SK-N-SH treated with all-trans-retinoic acid at 6 μM for 48 hours (cell line): ENCODE data around the gene NPAS3.

Experiments used
- ATAC-seq: fragments of 200-7000 bp; cut with Tn5 transposase; 3 replicates; pipeline ENCODE4 v1.9.1; 2020; ENCODE audit warnings: mild to moderate bottlenecking, moderate library complexity
- ARNTL ChIP-seq: fragments of 450-650 bp; formaldehyde crosslinking; IDR thresholded peaks from 2 replicates; pipeline ENCODE4 v1.5.0; 2020; ENCODE audit warnings: low read depth, mild to moderate bottlenecking, moderate library complexity, borderline replicate concordance
- CREB5 ChIP-seq: fragments of 250-450 bp; sonication (Bioruptor Pico); IDR thresholded peaks from 2 replicates; pipeline ENCODE4 v1.5.1; 2020; ENCODE audit warnings: low read depth, mild to moderate bottlenecking, moderate library complexity
- CSDC2 ChIP-seq: fragments of 250-450 bp; sonication (Bioruptor Pico); IDR thresholded peaks from 2 replicates; pipeline ENCODE4 v1.5.0; 2020; ENCODE audit warnings: mild to moderate bottlenecking, moderate library complexity
- CSRNP3 ChIP-seq: fragments of 250-450 bp; sonication (Bioruptor Pico); IDR thresholded peaks from 2 replicates; pipeline ENCODE4 v1.5.1; 2021; ENCODE audit warnings: mild to moderate bottlenecking, moderate library complexity
- ESRRG ChIP-seq: fragments of 250-450 bp; sonication (Bioruptor Pico); IDR thresholded peaks from 2 replicates; pipeline ENCODE4 v1.6.1; 2021; ENCODE audit warnings: mild to moderate bottlenecking
- GLIS3 ChIP-seq: fragments of 250-450 bp; sonication (Bioruptor Pico); IDR thresholded peaks from 2 replicates; pipeline ENCODE4 v1.5.0; 2020; ENCODE audit warnings: mild to moderate bottlenecking, moderate library complexity
- ISL1 ChIP-seq: fragments of 250-450 bp; sonication (Bioruptor Pico); IDR thresholded peaks from 2 replicates; pipeline ENCODE4 v2.1.2; 2022; ENCODE audit warnings: mild to moderate bottlenecking, moderate library complexity
- OSR1 ChIP-seq: fragments of 250-450 bp; sonication (Bioruptor Pico); IDR thresholded peaks from 2 replicates; pipeline ENCODE4 v1.8.0; 2022; ENCODE audit warnings: moderate library complexity, mild to moderate bottlenecking, inconsistent platforms
- PATZ1 ChIP-seq: fragments of 250-450 bp; sonication (Bioruptor Pico); IDR thresholded peaks from 2 replicates; pipeline ENCODE4 v1.8.0; 2020; ENCODE audit warnings: mild to moderate bottlenecking, moderate library complexity, borderline replicate concordance
- POU6F1 ChIP-seq: fragments of 250-450 bp; sonication (Bioruptor Pico); IDR thresholded peaks from 2 replicates; pipeline ENCODE4 v1.8.0; 2021; ENCODE audit warnings: low read depth, mild to moderate bottlenecking, moderate library complexity, borderline replicate concordance
- PPARA ChIP-seq: fragments of 250-450 bp; sonication (Bioruptor Pico); IDR thresholded peaks from 2 replicates; pipeline ENCODE4 v1.5.0; 2020; ENCODE audit warnings: mild to moderate bottlenecking, borderline replicate concordance
- RARB ChIP-seq: fragments of 250-450 bp; sonication (Bioruptor Pico); IDR thresholded peaks from 2 replicates; pipeline ENCODE4 v1.8.0; 2021; ENCODE audit warnings: mild to moderate bottlenecking, moderate library complexity
- SNAI2 ChIP-seq: fragments of 250-450 bp; sonication (Bioruptor Pico); IDR thresholded peaks from 2 replicates; pipeline ENCODE4 v1.5.0; 2020; ENCODE audit warnings: mild to moderate bottlenecking, moderate library complexity
- TOX ChIP-seq: fragments of 250-450 bp; sonication (Bioruptor Pico); IDR thresholded peaks from 2 replicates; pipeline ENCODE4 v1.8.0; 2021; ENCODE audit warnings: mild to moderate bottlenecking, moderate library complexity, borderline replicate concordance
- TSHZ2 ChIP-seq: fragments of 250-450 bp; sonication (Bioruptor Pico); IDR thresholded peaks from 2 replicates; pipeline ENCODE4 v1.5.0; 2020; ENCODE audit warnings: mild to moderate bottlenecking, moderate library complexity
- ZC3H10 ChIP-seq: fragments of 250-450 bp; sonication (Bioruptor Pico); IDR thresholded peaks from 2 replicates; pipeline ENCODE4 v1.5.1; 2021; ENCODE audit warnings: mild to moderate bottlenecking, moderate library complexity
- ZFP3 ChIP-seq: fragments of 250-450 bp; sonication (Bioruptor Pico); IDR thresholded peaks from 2 replicates; pipeline ENCODE4 v1.5.0; 2020; ENCODE audit warnings: mild to moderate bottlenecking, moderate library complexity
- ZFP30 ChIP-seq: fragments of 450-650 bp; formaldehyde crosslinking; IDR thresholded peaks from 2 replicates; pipeline ENCODE4 v1.5.0; 2022; ENCODE audit warnings: mild to moderate bottlenecking, moderate library complexity
- ZNF565 ChIP-seq: fragments of 450-650 bp; formaldehyde crosslinking; conservative IDR thresholded peaks from 2 replicates; pipeline ENCODE4 v1.5.0; 2020; ENCODE audit warnings: low read depth, mild to moderate bottlenecking, moderate library complexity
- ZNF70 ChIP-seq: fragments of 450-650 bp; formaldehyde crosslinking; IDR thresholded peaks from 2 replicates; pipeline ENCODE4 v1.5.0; 2020; ENCODE audit warnings: mild to moderate bottlenecking, moderate library complexity
- ZNF8 ChIP-seq: fragments of 450-650 bp; formaldehyde crosslinking; IDR thresholded peaks from 2 replicates; pipeline ENCODE4 v1.5.0; 2020; ENCODE audit warnings: mild to moderate bottlenecking, moderate library complexity

NPAS3 gene

GRCh38 chr14:33652566-33653307 is 714.1 kb downstream of the NPAS3 start:
- ATAC-seq = no peak
- TF ChIP-seq PPARA (CRISPR knock-in tag) (no peak), ZNF565 (no peak), ISL1 (no peak), ESRRG (CRISPR knock-in tag) (no peak), TOX (CRISPR knock-in tag) (no peak), CREB5 (CRISPR knock-in tag) (no peak), RARB (no peak), ZFP30 (CRISPR knock-in tag) (no peak), GLIS3 (CRISPR knock-in tag) (no peak), ARNTL (CRISPR knock-in tag) (no peak), CSDC2 (CRISPR knock-in tag) (no peak), ZFP3 (CRISPR knock-in tag) (no peak), OSR1 (CRISPR knock-in tag) (no peak), CSRNP3 (no peak), TSHZ2 (CRISPR knock-in tag) (no peak), ZNF8 (no peak), SNAI2 (CRISPR knock-in tag) (no peak), ZC3H10 (no peak), ZNF70 (CRISPR knock-in tag) (no peak), POU6F1 (no peak)
- TF ChIP-seq, all 23 proteins: peak for 0

GRCh38 chr14:33653308-33653695 is 714.6 kb downstream of the NPAS3 start:
- ATAC-seq = no peak
- TF ChIP-seq SNAI2 (CRISPR knock-in tag) (no peak), TSHZ2 (CRISPR knock-in tag) (no peak), ESRRG (CRISPR knock-in tag) (no peak), RARB (no peak)

- no peak for TF ChIP-seq ZFP3 (CRISPR knock-in tag)
- TF ChIP-seq ZNF565 = no peak
- no peak for TF ChIP-seq GLIS3 (CRISPR knock-in tag)
- TF ChIP-seq CREB5 (CRISPR knock-in tag) = no peak
- no peak for TF ChIP-seq ISL1
- no peak for TF ChIP-seq PATZ1
- no peak for TF ChIP-seq ZNF8
- TF ChIP-seq, all 23 proteins: peak for 0
Measured at GRCh38 chr14:33655421-33655820, 716.7 kb downstream of the NPAS3 start.

More at GRCh38 chr14:33655421-33655820, 716.7 kb downstream of the NPAS3 start:
- ATAC-seq = no peak
